Measurements from ENCODE around the gene CPEB1. TPM values are rescaled to one million over a fixed set of nuclear protein-coding genes. Genes with fewer than 3 reads are reported as not detected.

The CPEB1 gene
- total and polyA plus RNA-seq, 9 donors = 5.4 to 28.9 (median 10.5) TPM

- Histone ChIP-seq H3K27ac (peak within 1 kb of the TSS; percentile 91 to 92), H3K27me3 (no peaks in the 10 kb centered on the region), H3K36me3 (no peaks in the 10 kb centered on the region), H3K9me3 (no peaks in the 10 kb centered on the region), H3K4me3 (peak within 1 kb of the TSS; percentile 90), H3K4me1 (ENCODE audit: insufficient read depth) (peaks cover 3% of the 10 kb centered on the region)
- TF ChIP-seq CTCF (IDR thresholded peaks at IDR 0.05) = peak; percentile 97 to 100 (median 98)
- TF ChIP-seq EP300 (IDR thresholded peaks at IDR 0.05) = no peak
- peak; percentile 88 for TF ChIP-seq POLR2A (IDR thresholded peaks at IDR 0.05)
- WGBS, 3 donors = 1% methylated on average over 61 to 81 of the region's 81 CpGs
- intact Hi-C loops (cut with DNase I) = loop anchor here in 2 of 4 donors (10.0 kb wide), 2 partner anchors 104 to 444 kb away; partner anchors contain the start of genes CPEB1 (in 1 of the 2) and RAMAC (in 1 of the 2)
- DNase-seq = peak; percentile 96 to 99 (median 97)
These were observed 106.8 kb downstream of the CPEB1 start, which contains the start of gene RPS17 for GRCh38 chr15:82540055-82540983. RPS17 (minus strand) TSS chr15:82540457; CDS start chr15:82540428, 29 bp downstream.

- Histone ChIP-seq H3K4me1 (ENCODE audit: insufficient read depth) (peaks cover 3% of the 10 kb centered on the region), H3K27me3 (no peaks in the 10 kb centered on the region), H3K9me3 (no peaks in the 10 kb centered on the region), H3K4me3 (peak overlapping the region; percentile 90), H3K27ac (peak overlapping the region; percentile 29 to 91), H3K36me3 (no peaks in the 10 kb centered on the region)
- TF ChIP-seq EP300 (IDR thresholded peaks at IDR 0.05) (no peak), POLR2A (IDR thresholded peaks at IDR 0.05) (no peak), CTCF (IDR thresholded peaks at IDR 0.05) (no peak)
- intact Hi-C loops (cut with DNase I) = loop anchor here in 2 of 4 donors (10.0 kb wide), 4 partner anchors 105 to 475 kb away; partner anchors contain the start of genes C15orf40 (in 1 of the 2), CPEB1 (in 1 of the 2), FSD2 (in 1 of the 2) and RAMAC (in 1 of the 2)
- 0 to 1% (median 0%) methylated on average over 18 to 23 of the region's 23 CpGs for WGBS, 3 donors
- DNase-seq = peak in 1 of 5 donors; percentile 54
These were observed 107.5 kb downstream of the CPEB1 start for GRCh38 chr15:82539691-82540054.

- peak in 1 of 5 donors; percentile 41 for DNase-seq
- Histone ChIP-seq H3K9me3 (no peaks in the 10 kb centered on the region), H3K4me1 (ENCODE audit: insufficient read depth) (peaks cover 3% of the 10 kb centered on the region), H3K27me3 (no peaks in the 10 kb centered on the region), H3K4me3 (peak overlapping the region; percentile 90), H3K36me3 (no peaks in the 10 kb centered on the region), H3K27ac (peak overlapping the region; percentile 29 to 91)
- intact Hi-C loops (cut with DNase I) = loop anchor here in 1 of 4 donors (10.0 kb wide), 2 partner anchors 266 to 476 kb away; partner anchors contain the start of genes C15orf40, FSD2 and WHAMM
- TF ChIP-seq CTCF (IDR thresholded peaks at IDR 0.05) (no peak), POLR2A (IDR thresholded peaks at IDR 0.05) (no peak), EP300 (IDR thresholded peaks at IDR 0.05) (no peak)
- 10 to 16% (median 11%) methylated on average over 28 of the region's 28 CpGs for WGBS, 3 donors
These were observed 108.0 kb downstream of the CPEB1 start for GRCh38 chr15:82538961-82539690.

GRCh38 chr15:82537351-82537908 lies 109.7 kb downstream of the CPEB1 start:
- H3K4me1 ChIP-seq (ENCODE audit: insufficient read depth) = peaks cover 1% of the 10 kb centered on the region
- H3K27ac ChIP-seq = no peak overlapping the region
- H3K4me3 ChIP-seq = no peak overlapping the region
- intact Hi-C loops (cut with DNase I) = loop anchor here in 1 of 4 donors (10.0 kb wide), 2 partner anchors 267 to 477 kb away; partner anchors contain the start of genes C15orf40, FSD2 and WHAMM
- WGBS, 3 donors = 69 to 73% (median 70%) methylated on average over 4 of the region's 4 CpGs
- H3K27me3 ChIP-seq = no peaks in the 10 kb centered on the region
- no peak for TF ChIP-seq CTCF (IDR thresholded peaks at IDR 0.05)
- no peak for TF ChIP-seq EP300 (IDR thresholded peaks at IDR 0.05)
- no peak for TF ChIP-seq POLR2A (IDR thresholded peaks at IDR 0.05)
- no peak for DNase-seq
- no peaks in the 10 kb centered on the region for H3K9me3 ChIP-seq
- no peaks in the 10 kb centered on the region for H3K36me3 ChIP-seq

Data from ovary (tissue), 9 donors.